Ovary (tissue), 3 donors: Measurements from ENCODE around the gene MRPS23.

Experiments used
- CTCF ChIP-seq, 3 donors: fragments of 450-650 bp in 2 of 3; fragments of 200-600 bp in 1 of 3; IDR thresholded peaks; one replicate each; pipeline versions ENCODE4 v1.5.1 to v1.8.0; 2016 to 2022; ENCODE audit warnings: antibody characterized with exemption in 3 of 3, mild to moderate bottlenecking in 1 of 3
- EP300 ChIP-seq: sonication (generic); formaldehyde crosslinking; IDR thresholded peaks from one replicate; pipeline ENCODE4 v1.6.1; 2017; ENCODE audit warnings: antibody characterized with exemption
- POLR2A ChIP-seq: fragments of 450-650 bp; IDR thresholded peaks from one replicate; pipeline ENCODE4 v1.6.1; 2017; ENCODE audit warnings: antibody characterized with exemption, mild to moderate bottlenecking, moderate library complexity
- donor health status: DM: no; HTN: no; CAD: no.

- TF ChIP-seq CTCF (IDR thresholded peaks at IDR 0.05) (no peak), EP300 (no peak), POLR2A (no peak)
These were observed 39.4 kb upstream of the MRPS23 start for GRCh38 chr17:57889252-57889651.
